Gastrocnemius medialis (tissue), 4 donors: Measurements from ENCODE around the gene GRHL3.

ENCODE experiments used
- POLR2A ChIP-seq, 2 donors: fragments of 450-650 bp; IDR thresholded peaks; one replicate each; pipeline ENCODE4 v1.6.1; 2017; ENCODE audit warnings: antibody characterized with exemption in 2 of 2, mild to moderate bottlenecking in 2 of 2, moderate library complexity in 2 of 2
- TF ChIP-seq, protein P1 (sequence below), 5 experiments: fragments of 450-650 bp in 3 of 5; fragments of 200-600 bp in 2 of 5; sonication (generic) in 2 of 5; IDR thresholded peaks in 4 of 5; conservative IDR thresholded peaks in 1 of 5; 1 replicate in 4 of 5; 2 replicates in 1 of 5; pipeline ENCODE4 v1.5.1; 2016 to 2019; ENCODE audit warnings: antibody characterized with exemption in 5 of 5, mild to moderate bottlenecking in 3 of 5, moderate library complexity in 3 of 5

DNA sequence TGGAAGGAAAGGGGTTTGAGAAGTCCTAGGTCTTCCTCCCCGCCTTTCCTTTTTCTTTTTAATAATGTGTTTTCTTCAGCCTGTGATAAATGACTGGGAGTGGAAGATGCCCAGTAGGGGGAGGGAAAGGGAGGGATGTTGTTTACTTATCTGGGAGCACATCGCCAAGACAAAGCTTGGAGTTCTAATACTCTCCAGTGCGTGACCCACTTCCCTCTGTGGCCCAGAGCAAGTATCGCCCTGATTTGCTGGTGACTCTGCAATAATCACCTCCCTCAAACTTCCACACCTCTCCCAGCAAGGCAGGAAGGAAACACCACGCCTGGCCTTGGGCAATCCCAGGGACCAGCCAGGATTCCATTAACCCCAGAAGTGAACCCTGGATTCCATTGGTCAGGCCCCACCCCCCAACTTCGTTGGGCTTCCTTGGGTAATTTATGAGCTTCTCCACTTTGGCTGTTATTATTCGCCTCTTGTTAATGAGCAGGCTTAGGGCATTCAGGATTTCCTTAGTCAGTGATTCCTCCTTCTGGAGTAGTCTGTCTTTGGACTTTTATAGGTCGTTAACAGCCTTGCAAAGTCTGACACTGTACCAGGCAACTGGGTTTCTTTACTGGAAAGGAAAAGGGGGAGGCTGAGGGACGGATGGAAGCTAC is 24.3 kb upstream of the GRHL3 start:
- TF ChIP-seq, protein P1, sequence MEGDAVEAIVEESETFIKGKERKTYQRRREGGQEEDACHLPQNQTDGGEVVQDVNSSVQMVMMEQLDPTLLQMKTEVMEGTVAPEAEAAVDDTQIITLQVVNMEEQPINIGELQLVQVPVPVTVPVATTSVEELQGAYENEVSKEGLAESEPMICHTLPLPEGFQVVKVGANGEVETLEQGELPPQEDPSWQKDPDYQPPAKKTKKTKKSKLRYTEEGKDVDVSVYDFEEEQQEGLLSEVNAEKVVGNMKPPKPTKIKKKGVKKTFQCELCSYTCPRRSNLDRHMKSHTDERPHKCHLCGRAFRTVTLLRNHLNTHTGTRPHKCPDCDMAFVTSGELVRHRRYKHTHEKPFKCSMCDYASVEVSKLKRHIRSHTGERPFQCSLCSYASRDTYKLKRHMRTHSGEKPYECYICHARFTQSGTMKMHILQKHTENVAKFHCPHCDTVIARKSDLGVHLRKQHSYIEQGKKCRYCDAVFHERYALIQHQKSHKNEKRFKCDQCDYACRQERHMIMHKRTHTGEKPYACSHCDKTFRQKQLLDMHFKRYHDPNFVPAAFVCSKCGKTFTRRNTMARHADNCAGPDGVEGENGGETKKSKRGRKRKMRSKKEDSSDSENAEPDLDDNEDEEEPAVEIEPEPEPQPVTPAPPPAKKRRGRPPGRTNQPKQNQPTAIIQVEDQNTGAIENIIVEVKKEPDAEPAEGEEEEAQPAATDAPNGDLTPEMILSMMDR (IDR thresholded peaks at IDR 0.05 in 4 of 5, conservative IDR thresholded peaks at IDR 0.05 in 1 of 5) = no peak
- TF ChIP-seq POLR2A (IDR thresholded peaks at IDR 0.05) = no peak
